Mesenchymal stem cell (in vitro differentiated cells and primary cell): Measurements from ENCODE around the gene PEDS1.

Source experiments
- DNase-seq: peaks from one replicate; pipeline ENCODE4 v3.0.0-alpha.2; 2013
- H2AFZ ChIP-seq: one replicate; pipeline ENCODE4 v1.6.1; 2013; ENCODE audit warnings: low read depth, mild to moderate bottlenecking, control low read depth, inconsistent platforms, low read length, moderate library complexity
- H2AK5ac ChIP-seq: 2 replicates; pipeline ENCODE4 v1.6.1; 2013; ENCODE audit warnings: low read length, moderate library complexity, mild to moderate bottlenecking, inconsistent platforms; ENCODE audit not compliant: severe bottlenecking
- H2BK120ac ChIP-seq: one replicate; pipeline ENCODE4 v1.6.1; 2013; ENCODE audit warnings: low read depth, mild to moderate bottlenecking, inconsistent platforms, low read length, moderate library complexity
- H2BK12ac ChIP-seq, 2 experiments: one replicate each; pipeline ENCODE4 v1.6.1; 2013; ENCODE audit warnings: inconsistent platforms in 2 of 2, low read length in 2 of 2, mild to moderate bottlenecking in 2 of 2, moderate library complexity in 2 of 2, control low read depth in 1 of 2
- H2BK15ac ChIP-seq: one replicate; pipeline ENCODE4 v1.6.1; 2013; ENCODE audit warnings: mild to moderate bottlenecking, low read depth, inconsistent platforms; ENCODE audit not compliant: poor library complexity, severe bottlenecking
- H2BK5ac ChIP-seq: 2 replicates; pipeline ENCODE4 v1.6.1; 2013; ENCODE audit warnings: low read depth, mild to moderate bottlenecking, low read length, control low read depth, inconsistent platforms; ENCODE audit not compliant: poor library complexity, severe bottlenecking
- H3K14ac ChIP-seq, 2 experiments: one replicate each; pipeline ENCODE4 v1.6.1; 2013; ENCODE audit warnings: inconsistent platforms in 2 of 2, low read length in 2 of 2, control low read depth in 1 of 2, mild to moderate bottlenecking in 1 of 2, moderate library complexity in 1 of 2
- H3K18ac ChIP-seq, 2 experiments: one replicate each; pipeline ENCODE4 v1.6.1; 2013; ENCODE audit warnings: inconsistent platforms in 2 of 2, low read length in 2 of 2, control low read depth in 1 of 2, low read depth in 1 of 2, mild to moderate bottlenecking in 1 of 2
- H3K23ac ChIP-seq, 2 experiments: one replicate each; pipeline ENCODE4 v1.6.1; 2013; ENCODE audit warnings: inconsistent platforms in 2 of 2, low read length in 2 of 2, mild to moderate bottlenecking in 2 of 2, moderate library complexity in 2 of 2, control low read depth in 1 of 2
- H3K27ac ChIP-seq: 2 replicates; pipeline ENCODE4 v1.5.1; 2013; ENCODE audit warnings: mild to moderate bottlenecking, moderate library complexity, low read length, control low read depth, inconsistent platforms; ENCODE audit not compliant: poor library complexity, severe bottlenecking
- H3K27me3 ChIP-seq, 2 experiments: 2 replicates each; pipeline versions ENCODE4 v1.6.1 to v1.7.0; 2013; ENCODE audit warnings: low read length in 2 of 2, mild to moderate bottlenecking in 2 of 2, moderate library complexity in 2 of 2, control low read depth in 1 of 2, inconsistent platforms in 1 of 2; ENCODE audit not compliant: control insufficient read depth in 1 of 2, insufficient read depth in 1 of 2
- H3K36me3 ChIP-seq, 2 experiments: 2 replicates each; pipeline versions ENCODE4 v1.6.1 to v1.7.0; 2013; ENCODE audit warnings: low read length in 2 of 2, control low read depth in 1 of 2, inconsistent platforms in 1 of 2, low read depth in 1 of 2, mild to moderate bottlenecking in 1 of 2; ENCODE audit not compliant: insufficient read depth in 2 of 2, control insufficient read depth in 1 of 2
- H3K4ac ChIP-seq, 2 experiments: one replicate each; pipeline ENCODE4 v1.6.1; 2013; ENCODE audit warnings: inconsistent platforms in 2 of 2, low read length in 2 of 2, mild to moderate bottlenecking in 2 of 2, moderate library complexity in 2 of 2, control low read depth in 1 of 2, low read depth in 1 of 2
- H3K4me1 ChIP-seq: 2 replicates; pipeline ENCODE4 v1.6.1; 2013; ENCODE audit warnings: low read depth, low read length, control low read depth; ENCODE audit not compliant: control insufficient read depth, insufficient read depth
- H3K4me2 ChIP-seq: 2 replicates; pipeline ENCODE4 v1.6.1; 2013; ENCODE audit warnings: low read length, mild to moderate bottlenecking, inconsistent platforms; ENCODE audit not compliant: poor library complexity, severe bottlenecking
- H3K4me3 ChIP-seq, 2 experiments: 2 replicates each; pipeline versions ENCODE4 v1.5.1 to v1.7.0; 2013; ENCODE audit warnings: low read length in 2 of 2, mild to moderate bottlenecking in 2 of 2, control low read depth in 1 of 2, low read depth in 1 of 2; ENCODE audit not compliant: insufficient read depth in 1 of 2
- H3K79me1 ChIP-seq: replicated peaks from 2 replicates; pipeline ENCODE4 v1.6.1; 2013; ENCODE audit warnings: mild to moderate bottlenecking, control low read depth, low read length, inconsistent platforms; ENCODE audit not compliant: poor library complexity, severe bottlenecking
- H3K9ac ChIP-seq: 2 replicates; pipeline ENCODE4 v1.7.0; 2013; ENCODE audit warnings: mild to moderate bottlenecking, low read length, moderate library complexity
- H3K9me3 ChIP-seq: 2 replicates; pipeline ENCODE4 v1.7.0; 2013; ENCODE audit warnings: mild to moderate bottlenecking, low read length; ENCODE audit not compliant: control insufficient read depth
- H4K8ac ChIP-seq: one replicate; pipeline ENCODE4 v1.6.1; 2013; ENCODE audit warnings: inconsistent platforms, mild to moderate bottlenecking, low read length, moderate library complexity
- H4K91ac ChIP-seq: one replicate; pipeline ENCODE4 v1.6.1; 2013; ENCODE audit warnings: mild to moderate bottlenecking, low read length, inconsistent platforms
- WGBS: methylation state at CpG from one replicate; pipeline ENCODE4 v1.1.7; 2013; ENCODE audit warnings: mixed read lengths; 5-methylcytosine and 5-hydroxymethylcytosine counted together

The PEDS1 gene

GRCh38 chr20:50122763-50123162, 30.8 kb downstream of the PEDS1 start:
- H3K4me1 ChIP-seq, result peaks cover 10% of the 10 kb centered on the region
- H3K4ac ChIP-seq, result no peak overlapping the region
- H2BK5ac ChIP-seq, result no peak overlapping the region
- H3K36me3 ChIP-seq, result peaks cover 39 to 53% of the 10 kb centered on the region in 2 experiments
- H3K9me3 ChIP-seq, result peaks cover 7% of the 10 kb centered on the region
- no peak overlapping the region for H3K27ac ChIP-seq
- no peak overlapping the region for H3K18ac ChIP-seq
- H4K91ac ChIP-seq, result no peak overlapping the region
- no peak overlapping the region for H2BK120ac ChIP-seq
- H2AFZ ChIP-seq, result no peak overlapping the region
- H3K79me1 ChIP-seq, result peaks cover 27% of the 10 kb centered on the region
- H3K27me3 ChIP-seq, result no peaks in the 10 kb centered on the region
- H2BK15ac ChIP-seq, result no peak overlapping the region
- no peak overlapping the region for H4K8ac ChIP-seq
- no peak for DNase-seq
- H3K9ac ChIP-seq, result no peak overlapping the region
- H2BK12ac ChIP-seq, result no peak overlapping the region
- no peak overlapping the region for H3K14ac ChIP-seq
- WGBS, result 96% methylated on average over 4 of the region's 4 CpGs
- no peak overlapping the region for H3K4me3 ChIP-seq
- H2AK5ac ChIP-seq, result no peak overlapping the region
- no peak overlapping the region for H3K23ac ChIP-seq
- H3K4me2 ChIP-seq, result no peak overlapping the region

- Histone ChIP-seq H2BK120ac (no peak overlapping the region), H4K8ac (no peak overlapping the region), H2AFZ (no peak overlapping the region), H3K27me3 (no peaks in the 10 kb centered on the region), H3K79me1 (peaks cover 22% of the 10 kb centered on the region), H3K9me3 (peaks cover 7% of the 10 kb centered on the region), H3K4me1 (peaks cover 9% of the 10 kb centered on the region), H2AK5ac (no peak overlapping the region), H3K4me3 (no peak overlapping the region), H3K4me2 (no peak overlapping the region), H2BK12ac (no peak overlapping the region), H3K27ac (no peak overlapping the region), H3K9ac (no peak overlapping the region), H3K4ac (no peak overlapping the region), H3K14ac (no peak overlapping the region), H3K23ac (no peak overlapping the region), H3K36me3 (peaks cover 32 to 46% of the 10 kb centered on the region in 2 experiments), H2BK15ac (no peak overlapping the region), H2BK5ac (no peak overlapping the region), H3K18ac (no peak overlapping the region), H4K91ac (no peak overlapping the region)
- no peak for DNase-seq
- 93% methylated on average over 3 of the region's 4 CpGs for WGBS
Observed at GRCh38 chr20:50121858-50122271, 31.7 kb downstream of the PEDS1 start.

- peaks cover 27 to 39% of the 10 kb centered on the region in 2 experiments for H3K36me3 ChIP-seq
- H3K23ac ChIP-seq, result no peak overlapping the region
- no peak overlapping the region for H2BK120ac ChIP-seq
- peak overlapping the region; percentile 13 for H2AK5ac ChIP-seq
- H3K27ac ChIP-seq, result no peak overlapping the region
- H3K79me1 ChIP-seq, result peaks cover 17% of the 10 kb centered on the region
- WGBS, result 74% methylated on average over 9 of the region's 9 CpGs
- no peak overlapping the region for H4K91ac ChIP-seq
- H2BK15ac ChIP-seq, result no peak overlapping the region
- no peak overlapping the region for H2BK12ac ChIP-seq
- H2AFZ ChIP-seq, result no peak overlapping the region
- H3K9ac ChIP-seq, result no peak overlapping the region
- H2BK5ac ChIP-seq, result no peak overlapping the region
- H3K4me3 ChIP-seq, result peak overlapping the region in 1 of 2 experiments; percentile 22
- DNase-seq, result peak; percentile 67
- no peak overlapping the region for H3K18ac ChIP-seq
- H3K9me3 ChIP-seq, result peaks cover 7% of the 10 kb centered on the region
- H3K4me2 ChIP-seq, result no peak overlapping the region
- no peaks in the 10 kb centered on the region for H3K27me3 ChIP-seq
- peaks cover 12% of the 10 kb centered on the region for H3K4me1 ChIP-seq
- H4K8ac ChIP-seq, result no peak overlapping the region
- H3K14ac ChIP-seq, result no peak overlapping the region
- no peak overlapping the region for H3K4ac ChIP-seq
Observed at GRCh38 chr20:50120935-50121693, 32.4 kb downstream of the PEDS1 start.

DNA sequence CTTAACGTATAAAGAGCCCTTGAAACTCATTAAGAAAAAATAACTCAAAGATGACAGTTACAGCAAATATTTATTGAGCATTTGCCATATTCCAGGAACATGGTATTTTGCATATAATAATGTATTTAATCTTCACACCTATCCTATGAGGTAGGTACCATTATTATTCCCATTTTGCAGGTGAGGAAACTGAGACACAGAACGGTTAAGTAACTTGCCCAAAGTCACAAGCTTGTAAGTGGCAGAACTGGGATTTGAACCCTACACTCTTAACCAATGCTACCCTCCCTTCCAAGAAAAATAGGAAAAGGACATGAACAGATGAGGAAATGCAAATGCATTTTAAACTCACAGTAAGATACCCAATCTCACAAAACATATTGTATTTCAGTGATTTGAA, 35.3 kb downstream of the PEDS1 start:
- H3K4me1 ChIP-seq, result peaks cover 17% of the 10 kb centered on the region
- no peak overlapping the region for H2BK12ac ChIP-seq
- H3K27me3 ChIP-seq, result no peaks in the 10 kb centered on the region
- H3K9me3 ChIP-seq, result peaks cover 7% of the 10 kb centered on the region
- no peak overlapping the region for H4K91ac ChIP-seq
- no peak overlapping the region for H2BK15ac ChIP-seq
- no peak overlapping the region for H3K4me3 ChIP-seq
- no peak overlapping the region for H4K8ac ChIP-seq
- H3K27ac ChIP-seq, result no peak overlapping the region
- H3K18ac ChIP-seq, result no peak overlapping the region
- no peak overlapping the region for H3K14ac ChIP-seq
- peaks cover 12% of the 10 kb centered on the region for H3K79me1 ChIP-seq
- no peak overlapping the region for H3K23ac ChIP-seq
- no peak overlapping the region for H2BK120ac ChIP-seq
- peaks cover 8 to 11% of the 10 kb centered on the region in 2 experiments for H3K36me3 ChIP-seq
- H2BK5ac ChIP-seq, result no peak overlapping the region
- H2AK5ac ChIP-seq, result no peak overlapping the region
- H2AFZ ChIP-seq, result no peak overlapping the region
- WGBS, result 100% methylated on average over 1 of the region's 2 CpGs
- no peak overlapping the region for H3K4me2 ChIP-seq
- H3K4ac ChIP-seq, result no peak overlapping the region
- H3K9ac ChIP-seq, result no peak overlapping the region
- DNase-seq, result no peak
